HepG2 (cell line): ENCODE results near the gene ANKS1B. TPM values are rescaled to one million over a fixed set of nuclear protein-coding genes. Genes with fewer than 3 reads are reported as not detected.

Experiments
- AHDC1 ChIP-seq: sonication (generic); formaldehyde crosslinking; IDR thresholded peaks from 2 replicates; pipeline ENCODE4 v1.5.1; 2020; ENCODE audit warnings: mild to moderate bottlenecking, missing genetic modification reagents, borderline replicate concordance
- CENPX ChIP-seq: sonication (generic); formaldehyde crosslinking; IDR thresholded peaks from 2 replicates; pipeline ENCODE4 v1.9.0; 2021; ENCODE audit warnings: mild to moderate bottlenecking, missing genetic modification reagents, moderate library complexity
- GPBP1L1 ChIP-seq: sonication (generic); formaldehyde crosslinking; IDR thresholded peaks from 2 replicates; pipeline ENCODE4 v1.5.0; 2020; ENCODE audit warnings: mild to moderate bottlenecking, missing genetic modification reagents
- JUN ChIP-seq: sonication (generic); formaldehyde crosslinking; IDR thresholded peaks from 2 replicates; pipeline ENCODE4 v1.4.0; 2020; ENCODE audit warnings: mild to moderate bottlenecking, missing genetic modification reagents
- REST ChIP-seq, 2 experiments: IDR thresholded peaks; 2 replicates each; pipeline ENCODE4 v1.6.1; 2011 to 2012; ENCODE audit warnings: low read length in 2 of 2, borderline replicate concordance in 1 of 2, low read depth in 1 of 2, mild to moderate bottlenecking in 1 of 2, moderate library complexity in 1 of 2
- SUZ12 ChIP-seq: fragments of 150-350 bp; IDR thresholded peaks from 2 replicates; pipeline ENCODE4 v1.6.1; 2014; ENCODE audit warnings: low read depth, low read length
- TMF1 ChIP-seq: sonication (generic); formaldehyde crosslinking; IDR thresholded peaks from 2 replicates; pipeline ENCODE4 v1.8.1; 2022; ENCODE audit warnings: low read depth, missing genetic modification reagents
- ZFYVE20 ChIP-seq: sonication (generic); formaldehyde crosslinking; IDR thresholded peaks from 2 replicates; pipeline ENCODE4 v1.8.0; 2023; ENCODE audit warnings: low read depth, mild to moderate bottlenecking, moderate library complexity, missing genetic modification reagents, borderline replicate concordance
- ZNF142 ChIP-seq: sonication (generic); formaldehyde crosslinking; IDR thresholded peaks from 2 replicates; pipeline ENCODE4 v1.4.0; 2020; ENCODE audit warnings: missing genetic modification reagents
- polyA plus RNA-seq, 8 experiments: library from polyadenylated mRNA; depleted of rRNA in 3 of 8; stranded (reverse) in 7 of 8; unstranded in 1 of 8; fragments of >200 nt; fragmentation: Illumina TruSeq in 4 of 8; extraction: Trizol in 4 of 8; gene quantifications; 2 replicates each; pipeline versions ENCODE4 v1.2.1 to v1.2.3, GENCODE V29; 2011 to 2016; ENCODE audit warnings: low read depth in 4 of 8, missing spikeins in 1 of 8, mixed read lengths in 1 of 8; ENCODE audit not compliant: insufficient read depth in 1 of 8
- total RNA-seq, 5 experiments: library from RNA; depleted of rRNA; stranded (reverse); fragments of >200 nt; fragmentation: Illumina TruSeq; extraction: Trizol; gene quantifications; 2 replicates each; pipeline ENCODE4 v1.2.3, GENCODE V29; 2016; ENCODE audit warnings: low read depth in 1 of 5

Gene ANKS1B
- total and polyA plus RNA-seq, 2 of the 13 experiments (the other 11 are each of a cell fraction or from before 2014, with no cell fraction given) = 0.15 TPM; not detected in 1

GRCh38 chr12:98736352-98737321, 1248.1 kb downstream of the ANKS1B start (continued):
- TF ChIP-seq GPBP1L1 (CRISPR knock-in tag) (no peak), AHDC1 (CRISPR knock-in tag) (0 out of 2 replicates have a peak, but pooled peaks have one; percentile 45), JUN (CRISPR knock-in tag) (no peak), ZNF142 (CRISPR knock-in tag) (0 out of 2 replicates have a peak, but pooled peaks have one; percentile 60), REST (IDR thresholded peaks at IDR 0.05; ENCODE audit: borderline replicate concordance in 1 of 2, low read depth in 1 of 2, low read length in 2 of 2) (no peak), CENPX (CRISPR knock-in tag) (no peak), TMF1 (CRISPR knock-in tag) (no peak), SUZ12 (no peak), ZFYVE20 (CRISPR knock-in tag) (no peak)
